ENCODE results near the gene SYMPK. TPM values are rescaled to one million over a fixed set of nuclear protein-coding genes. Genes with fewer than 3 reads are reported as not detected.

SYMPK gene
- total RNA-seq, 2 experiments from 2014 or later = 84.4 to 118 TPM

GRCh38 chr19:45882652-45883585 is 20.0 kb upstream of the SYMPK start:
- no TSS peak for BruUV-seq (replicated peaks)
- POLR2A ChIA-PET = interaction anchor here (0.9 to 1.1 kb wide), 2 partner anchors 20 kb away, joined by 3 to 6 read pairs; partner anchors contain the start of genes MYPOP and SYMPK
- H3K4me3 ChIP-seq (ENCODE audit: low read depth, low read length, poor library complexity, severe bottlenecking) = peak overlapping the region; percentile 69
- peak overlapping the region; percentile 9; the same call in 1 of the 2 replicates for H2AFZ ChIP-seq (ENCODE audit: low read length)
- H4K20me1 ChIP-seq (ENCODE audit: insufficient read depth, low read length) = no peaks in the 10 kb centered on the region
- CTCF ChIA-PET (ENCODE audit: unreplicated experiment) = interaction anchor here (1.1 kb wide), 1 partner anchor 20 kb away, joined by 4 read pairs; the partner anchor contains the start of gene SYMPK
- intact Hi-C loops (cut with micrococcal nuclease; ENCODE audit: unreplicated experiment) = loop anchor here (1.0 to 10.0 kb wide), 3 partner anchors 20 to 178 kb away; partner anchors contain the start of gene SYMPK
- peaks cover 13% of the 10 kb centered on the region; the same call in 1 of the 2 replicates for H3K36me3 ChIP-seq (ENCODE audit: insufficient read depth, low read length)
- H3K9me2 ChIP-seq (ENCODE audit: insufficient read depth, low read length) = no peaks in the 10 kb centered on the region
- peaks cover 44% of the 10 kb centered on the region for H3K4me1 ChIP-seq (ENCODE audit: insufficient read depth, low read length, poor library complexity, severe bottlenecking)
- H3K27ac ChIP-seq (ENCODE audit: low read depth, low read length, poor library complexity, severe bottlenecking) = peak overlapping the region; percentile 46
- no peaks in the 10 kb centered on the region for H3K9me3 ChIP-seq (ENCODE audit: low read length)
- H3K79me2 ChIP-seq (ENCODE audit: insufficient read depth, low read depth, low read length) = peaks cover 18% of the 10 kb centered on the region; the same call in 1 of the 2 replicates
- DNase-seq (ENCODE audit: low spot score) = peak; percentile 91
- peak overlapping the region; percentile 88 for H3K4me2 ChIP-seq (ENCODE audit: low read length)
- TF ChIP-seq CTCF (conservative IDR thresholded peaks at IDR 0.05; ENCODE audit: low read length) (peak; percentile 99), EZH2phosphoT487 (IDR thresholded peaks at IDR 0.05; ENCODE audit: borderline replicate concordance, low read depth, low read length) (no peak)

GRCh38 chr19:45881909-45882528 is 19.1 kb upstream of the SYMPK start:
- ChIA-PET CTCF (ENCODE audit: unreplicated experiment) (interaction anchor here (1.1 kb wide), 1 partner anchor 19 kb away, joined by 4 read pairs; the partner anchor contains the start of gene SYMPK), POLR2A (interaction anchor here (0.5 to 1.1 kb wide), 3 partner anchors 14 to 21 kb away, joined by 3 to 6 read pairs (median 3); partner anchors contain the start of genes MYPOP and SYMPK)
- BruUV-seq (replicated peaks) = no TSS peak
- Histone ChIP-seq H4K20me1 (ENCODE audit: insufficient read depth, low read length) (no peaks in the 10 kb centered on the region), H3K36me3 (ENCODE audit: insufficient read depth, low read length) (peaks cover 13% of the 10 kb centered on the region; the same call in 1 of the 2 replicates), H3K9me3 (ENCODE audit: low read length) (no peaks in the 10 kb centered on the region), H3K4me3 (ENCODE audit: low read depth, low read length, poor library complexity, severe bottlenecking) (peak overlapping the region; percentile 69), H3K9me2 (ENCODE audit: insufficient read depth, low read length) (no peaks in the 10 kb centered on the region), H2AFZ (ENCODE audit: low read length) (no peak overlapping the region), H3K79me2 (ENCODE audit: insufficient read depth, low read depth, low read length) (peaks cover 18% of the 10 kb centered on the region; the same call in 1 of the 2 replicates), H3K4me2 (ENCODE audit: low read length) (peak overlapping the region; percentile 88), H3K4me1 (ENCODE audit: insufficient read depth, low read length, poor library complexity, severe bottlenecking) (peaks cover 38% of the 10 kb centered on the region), H3K27ac (ENCODE audit: low read depth, low read length, poor library complexity, severe bottlenecking) (no peak overlapping the region)
- DNase-seq (ENCODE audit: low spot score) = peak; percentile 30
- intact Hi-C loops (cut with micrococcal nuclease; ENCODE audit: unreplicated experiment) = loop anchor here (10.0 kb wide), 1 partner anchor 177 kb away; no protein-coding TSS in a partner anchor
- no peak for TF ChIP-seq EZH2phosphoT487 (IDR thresholded peaks at IDR 0.05; ENCODE audit: borderline replicate concordance, low read depth, low read length)
- no peak for TF ChIP-seq CTCF (conservative IDR thresholded peaks at IDR 0.05; ENCODE audit: low read length)

Data from OCI-LY7 (cell line).